AG04449 (cell line): ENCODE data around the gene TBC1D5.

Experiments used
- CTCF ChIA-PET: fragments of 350-600 bp; formaldehyde crosslinking; extraction: SDS; loops from one replicate; lab custom pipeline; 2021; ENCODE audit warnings: antibody characterized with exemption; lab: Yijun Ruan, JAX
- POLR2A ChIA-PET: fragments of 400-600, 350-600 bp; formaldehyde crosslinking; extraction: SDS; loops from one replicate; lab custom pipeline; 2020; ENCODE audit warnings: antibody characterized with exemption, inconsistent platforms; lab: Yijun Ruan, JAX
- DNase-seq: peaks from one replicate; pipeline ENCODE4 v3.0.0-alpha.2; 2010; ENCODE audit warnings: low read depth, low spot score
- H3K4me3 ChIP-seq: 2 replicates; pipeline ENCODE4 v1.5.1; 2011; ENCODE audit warnings: low read depth, mild to moderate bottlenecking, control low read depth, low read length
- TF ChIP-seq, protein P1 (sequence below): IDR thresholded peaks from one replicate; pipeline ENCODE4 v1.5.1; 2011; ENCODE audit warnings: mild to moderate bottlenecking, moderate library complexity, low read length, control low read depth, inconsistent platforms; ENCODE audit not compliant: insufficient read depth; ENCODE audit errors: missing control alignments

The TBC1D5 gene

DNA sequence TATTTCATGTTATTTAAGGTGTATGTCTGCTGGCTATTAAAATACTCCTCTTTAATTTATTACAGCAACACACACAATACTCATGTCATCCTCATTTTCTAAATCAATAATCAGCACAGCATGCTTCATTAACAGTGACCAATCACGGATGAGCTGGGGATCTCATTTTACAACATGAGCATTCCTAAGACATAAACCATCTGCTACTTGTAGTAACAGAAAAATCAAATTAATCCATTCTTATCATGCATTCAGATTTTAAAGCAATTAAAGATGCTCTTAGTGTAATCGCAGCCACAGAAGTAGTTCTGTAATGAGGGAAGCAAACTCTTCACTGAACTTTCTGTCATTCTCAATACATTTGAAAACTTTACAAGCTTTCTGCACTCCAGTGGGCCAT is 191.1 kb downstream of the TBC1D5 start:
- no peak for DNase-seq
- TF ChIP-seq, protein P1, sequence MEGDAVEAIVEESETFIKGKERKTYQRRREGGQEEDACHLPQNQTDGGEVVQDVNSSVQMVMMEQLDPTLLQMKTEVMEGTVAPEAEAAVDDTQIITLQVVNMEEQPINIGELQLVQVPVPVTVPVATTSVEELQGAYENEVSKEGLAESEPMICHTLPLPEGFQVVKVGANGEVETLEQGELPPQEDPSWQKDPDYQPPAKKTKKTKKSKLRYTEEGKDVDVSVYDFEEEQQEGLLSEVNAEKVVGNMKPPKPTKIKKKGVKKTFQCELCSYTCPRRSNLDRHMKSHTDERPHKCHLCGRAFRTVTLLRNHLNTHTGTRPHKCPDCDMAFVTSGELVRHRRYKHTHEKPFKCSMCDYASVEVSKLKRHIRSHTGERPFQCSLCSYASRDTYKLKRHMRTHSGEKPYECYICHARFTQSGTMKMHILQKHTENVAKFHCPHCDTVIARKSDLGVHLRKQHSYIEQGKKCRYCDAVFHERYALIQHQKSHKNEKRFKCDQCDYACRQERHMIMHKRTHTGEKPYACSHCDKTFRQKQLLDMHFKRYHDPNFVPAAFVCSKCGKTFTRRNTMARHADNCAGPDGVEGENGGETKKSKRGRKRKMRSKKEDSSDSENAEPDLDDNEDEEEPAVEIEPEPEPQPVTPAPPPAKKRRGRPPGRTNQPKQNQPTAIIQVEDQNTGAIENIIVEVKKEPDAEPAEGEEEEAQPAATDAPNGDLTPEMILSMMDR: no peak
- POLR2A ChIA-PET: no interaction called here
- H3K4me3 ChIP-seq: no peak overlapping the region
- CTCF ChIA-PET: interaction anchor here (0.7 kb wide), 1 partner anchor 290 kb away, joined by 3 read pairs; no protein-coding TSS in a partner anchor

DNA sequence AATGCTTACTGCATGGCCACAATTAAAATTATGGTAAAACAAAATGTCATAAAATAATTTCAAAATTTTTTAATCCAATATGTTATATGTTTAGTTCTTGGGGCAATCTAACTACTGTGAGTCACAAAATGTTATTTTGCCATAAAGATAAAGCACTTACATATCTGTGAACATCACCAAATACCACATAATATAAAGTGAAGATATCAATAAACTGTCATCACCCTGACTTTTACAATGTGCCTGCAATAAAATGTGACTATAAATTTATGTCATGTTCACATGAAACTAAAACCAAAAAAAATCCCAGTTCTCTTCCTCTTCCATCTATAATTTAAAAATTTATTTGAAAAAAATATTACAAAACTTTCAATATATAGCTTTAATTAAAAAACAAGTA is 191.8 kb downstream of the TBC1D5 start:
- TF ChIP-seq, protein P1: no peak
- DNase-seq: no peak
- ChIA-PET POLR2A (no interaction called here), CTCF (no interaction called here)
- no peak overlapping the region for H3K4me3 ChIP-seq

DNA sequence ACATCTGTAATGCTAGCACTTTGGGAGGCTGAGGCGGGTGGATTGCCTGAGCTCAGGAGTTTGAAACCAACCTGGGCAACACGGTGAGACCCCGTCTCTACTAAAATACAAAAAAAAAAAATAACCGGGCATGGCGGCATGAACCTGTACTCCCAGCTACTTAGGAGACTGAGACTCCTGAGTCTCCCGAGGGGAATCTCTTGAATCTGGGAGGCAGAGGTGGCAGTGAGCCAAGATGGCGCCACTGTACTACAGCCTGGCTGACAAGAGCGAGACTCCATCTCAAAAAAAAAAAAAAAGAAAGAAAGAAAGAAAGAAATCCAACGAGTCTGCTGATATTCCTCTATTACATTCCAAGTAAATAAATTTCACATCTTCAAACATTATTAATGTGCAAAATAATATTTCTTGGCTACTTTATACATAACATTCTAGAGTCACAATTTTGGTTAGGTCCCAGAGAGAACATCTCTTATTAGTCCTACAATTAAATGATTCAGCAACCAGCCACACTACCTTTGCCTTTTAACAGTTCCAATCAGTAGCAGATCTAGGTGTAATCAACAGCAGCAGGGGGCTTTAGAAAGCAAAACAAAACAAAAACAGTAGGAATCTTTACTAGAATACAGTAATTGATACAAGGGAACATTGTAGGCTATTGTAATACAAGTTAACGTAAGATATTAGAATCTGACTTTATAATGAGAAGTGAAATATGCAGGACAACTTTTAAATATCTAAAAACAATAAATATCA is 195.8 kb downstream of the TBC1D5 start:
- ChIA-PET CTCF (no interaction called here), POLR2A (no interaction called here)
- DNase-seq: no peak
- H3K4me3 ChIP-seq: no peak overlapping the region
- TF ChIP-seq, protein P1: no peak

DNA sequence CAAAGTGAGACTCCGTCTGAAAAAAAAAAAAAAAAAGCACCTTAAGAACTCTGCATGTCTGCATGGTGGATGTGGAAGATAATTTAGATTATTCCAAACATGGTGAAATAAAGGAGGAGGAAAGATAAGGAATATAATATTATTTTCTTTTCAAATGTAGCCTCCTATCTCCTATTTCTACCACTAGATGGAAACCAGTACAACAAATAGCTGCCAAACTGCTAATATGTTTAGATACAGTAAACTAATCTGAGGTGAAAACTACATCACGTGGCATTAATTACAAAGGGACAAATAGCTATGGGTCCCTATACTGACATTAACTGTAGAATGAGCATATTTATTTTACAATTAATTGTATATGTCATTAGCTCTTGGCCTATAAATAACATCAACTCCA is 197.8 kb downstream of the TBC1D5 start:
- POLR2A ChIA-PET: no interaction called here
- DNase-seq: no peak
- H3K4me3 ChIP-seq: no peak overlapping the region
- TF ChIP-seq, protein P1: no peak
- CTCF ChIA-PET: interaction anchor here (0.6 to 1.6 kb wide), 6 partner anchors 10 to 651 kb away, joined by 3 to 22 read pairs (median 3); no protein-coding TSS in a partner anchor

DNA sequence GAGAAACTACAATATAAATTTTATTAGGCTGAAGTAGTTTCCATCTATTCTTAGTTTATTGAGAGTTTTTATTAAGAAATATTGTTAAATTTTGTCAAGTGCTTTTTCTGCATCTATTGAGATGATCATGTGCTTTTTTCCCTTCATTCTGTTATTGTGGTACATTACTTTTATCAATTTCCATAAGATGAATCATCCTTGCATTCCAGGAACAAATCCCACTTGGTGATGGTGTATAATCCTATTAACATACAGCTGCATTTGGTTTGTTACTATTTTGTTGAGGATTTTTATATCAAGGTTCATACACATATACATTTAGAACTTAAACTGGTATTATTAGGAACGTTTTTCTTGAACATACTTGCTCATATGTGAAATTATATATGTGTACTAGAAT is 199.8 kb downstream of the TBC1D5 start:
- TF ChIP-seq, protein P1: no peak
- CTCF ChIA-PET: interaction anchor here (1.5 kb wide), 1 partner anchor 298 kb away, joined by 4 read pairs; no protein-coding TSS in a partner anchor
- POLR2A ChIA-PET: no interaction called here
- H3K4me3 ChIP-seq: no peak overlapping the region
- no peak for DNase-seq

DNA sequence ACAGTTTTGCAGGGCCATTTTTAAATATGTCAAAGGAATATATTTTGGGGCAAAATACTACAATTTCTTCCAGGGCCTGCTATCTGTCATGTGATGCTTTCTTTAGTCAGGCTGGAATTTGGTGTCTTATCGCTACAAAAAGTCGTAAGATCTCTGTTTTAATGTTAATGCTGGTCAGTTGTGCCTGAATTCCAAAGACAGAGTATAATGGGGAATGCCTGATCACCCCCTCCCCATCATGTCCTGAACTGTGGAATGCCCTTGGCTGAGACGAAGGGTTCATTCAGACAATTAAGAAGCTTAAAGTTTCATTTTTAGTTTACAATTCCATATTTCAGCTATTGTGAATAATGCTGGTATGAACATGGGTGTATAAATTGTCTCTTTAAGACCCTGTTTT is 203.0 kb downstream of the TBC1D5 start:
- ChIA-PET POLR2A (no interaction called here), CTCF (no interaction called here)
- TF ChIP-seq, protein P1: no peak
- no peak for DNase-seq
- H3K4me3 ChIP-seq: no peak overlapping the region
